ENCODE results near the gene RAB40C. TPM values are rescaled to one million over a fixed set of nuclear protein-coding genes. Genes with fewer than 3 reads are reported as not detected.

Gene RAB40C
- total and polyA plus RNA-seq, 10 of the 15 experiments (the other 5 are each of a cell fraction or from before 2014, with no cell fraction given): 0.06 to 12.8 (median 4.6) TPM

GRCh38 chr16:648781-649589 is 59.1 kb downstream of the RAB40C start, which contains the start of gene WDR90 (continued):
- TF ChIP-seq CEBPZ (IDR thresholded peaks at IDR 0.05; ENCODE audit: low read depth, low read length): no peak
- no peak for TF ChIP-seq ZNF592 (IDR thresholded peaks at IDR 0.05)
- no peak for TF ChIP-seq ZBTB11 (CRISPR knock-in tag; IDR thresholded peaks at IDR 0.05)
- no peak for TF ChIP-seq PKNOX1 (IDR thresholded peaks at IDR 0.05)
- no peak for TF ChIP-seq IKZF2 (IDR thresholded peaks at IDR 0.05)
- peak; percentile 58 for TF ChIP-seq RELA (IDR thresholded peaks at IDR 0.05; ENCODE audit: borderline replicate concordance, partially characterized antibody)
- no peak for TF ChIP-seq CBFB (IDR thresholded peaks at IDR 0.05; ENCODE audit: low read depth)
- no peak for TF ChIP-seq IRF4 (IDR thresholded peaks at IDR 0.05; ENCODE audit: low read depth, low read length)
- no peak for TF ChIP-seq ZZZ3 (IDR thresholded peaks at IDR 0.05; ENCODE audit: control insufficient read depth, insufficient read length, low read depth)
- TF ChIP-seq ZNF274 (IDR thresholded peaks at IDR 0.05; ENCODE audit: insufficient read depth, insufficient read length): no peak
- TF ChIP-seq TAF1 (IDR thresholded peaks at IDR 0.05; ENCODE audit: borderline replicate concordance, low read depth, low read length): peak; percentile 25; the same call in 1 of the 2 replicates
- TF ChIP-seq STAT1 (conservative IDR thresholded peaks at IDR 0.05): no peak
- peak; percentile 57 for TF ChIP-seq MEF2B (IDR thresholded peaks at IDR 0.05; ENCODE audit: partially characterized antibody, poor library complexity, severe bottlenecking)
- no peak for TF ChIP-seq MLLT1 (IDR thresholded peaks at IDR 0.05)
- no peak for TF ChIP-seq NRF1 (conservative IDR thresholded peaks at IDR 0.05; ENCODE audit: low read depth, low read length)
